ENCODE measurements around the gene VPS13D.

The VPS13D gene

GRCh38 chr1:12464045-12464461 lies 234.2 kb downstream of the VPS13D start:
- TF ChIP-seq CTCF (IDR thresholded peaks at IDR 0.05; ENCODE audit: low read depth, low read length), result no peak
- no peak overlapping the region for H3K4me3 ChIP-seq (ENCODE audit: low read depth, low read length)

- no peak for TF ChIP-seq CTCF (IDR thresholded peaks at IDR 0.05; ENCODE audit: low read depth, low read length)
- peak overlapping the region; percentile 6; the same call in 1 of the 2 replicates for H3K4me3 ChIP-seq (ENCODE audit: low read depth, low read length)
Observed at GRCh38 chr1:12464598-12465056, 234.8 kb downstream of the VPS13D start.

- TF ChIP-seq CTCF (IDR thresholded peaks at IDR 0.05; ENCODE audit: low read depth, low read length), result no peak
- peak overlapping the region; percentile 6; the same call in 1 of the 2 replicates for H3K4me3 ChIP-seq (ENCODE audit: low read depth, low read length)
Observed at GRCh38 chr1:12465126-12465525, 235.3 kb downstream of the VPS13D start.

- TF ChIP-seq CTCF (IDR thresholded peaks at IDR 0.05; ENCODE audit: low read depth, low read length), result no peak
- no peak overlapping the region for H3K4me3 ChIP-seq (ENCODE audit: low read depth, low read length)
Observed at GRCh38 chr1:12466816-12467215, 237.0 kb downstream of the VPS13D start.

- no peak overlapping the region for H3K4me3 ChIP-seq (ENCODE audit: low read depth, low read length)
- TF ChIP-seq CTCF (IDR thresholded peaks at IDR 0.05; ENCODE audit: low read depth, low read length), result no peak
Observed at GRCh38 chr1:12467570-12468286, 237.9 kb downstream of the VPS13D start.

GRCh38 chr1:12468323-12468722 lies 238.5 kb downstream of the VPS13D start:
- TF ChIP-seq CTCF (IDR thresholded peaks at IDR 0.05; ENCODE audit: low read depth, low read length), result no peak
- H3K4me3 ChIP-seq (ENCODE audit: low read depth, low read length), result no peak overlapping the region

GRCh38 chr1:12469493-12469892 lies 239.7 kb downstream of the VPS13D start:
- no peak for TF ChIP-seq CTCF (IDR thresholded peaks at IDR 0.05; ENCODE audit: low read depth, low read length)

More at GRCh38 chr1:12469493-12469892, 239.7 kb downstream of the VPS13D start:
- no peak overlapping the region for H3K4me3 ChIP-seq (ENCODE audit: low read depth, low read length)
